IMR-90 (cell line): ENCODE data around the gene CAPN7. TPM values are rescaled to one million over a fixed set of nuclear protein-coding genes. Genes with fewer than 3 reads are reported as not detected.

Experiments
- ATAC-seq: fragments of 200-7000 bp; cut with Tn5 transposase; 2 replicates; pipeline ENCODE4 v1.9.1; 2020; ENCODE audit warnings: low read depth, mild to moderate bottlenecking, moderate library complexity
- BruUV-seq: library from RNA; stranded (reverse); fragments of 400-500 nt; replicated peaks from 2 replicates; lab custom pipeline; 2021; lab: Mats Ljungman, UMichigan
- CTCF ChIA-PET: fragments of 300-600 bp; formaldehyde crosslinking; extraction: SDS; loops from one replicate; lab custom pipeline; 2021; ENCODE audit warnings: antibody characterized with exemption; lab: Yijun Ruan, JAX
- POLR2A ChIA-PET: fragments of 300-600 bp; sonication (Branson Sonifier 250); formaldehyde crosslinking; loops from one replicate; lab custom pipeline; 2022; ENCODE audit warnings: antibody characterized with exemption; ENCODE audit not compliant: unreplicated experiment; lab: Charles Lee
- DNase-seq: peaks from one replicate; pipeline ENCODE4 v3.0.0; 2013
- H2AFZ ChIP-seq: replicated peaks from 2 replicates; pipeline ENCODE3; 2013; ENCODE audit warnings: low read length, mild to moderate bottlenecking; ENCODE audit not compliant: poor library complexity
- H2AK5ac ChIP-seq: 2 replicates; pipeline ENCODE4 v1.6.1; 2013; ENCODE audit warnings: low read depth, low read length, inconsistent platforms
- H2AK9ac ChIP-seq: replicated peaks from 2 replicates; pipeline ENCODE3; 2013; ENCODE audit warnings: mild to moderate bottlenecking, low read depth, low read length, moderate library complexity; ENCODE audit not compliant: poor library complexity
- H2BK120ac ChIP-seq: 2 replicates; pipeline ENCODE4 v1.6.1; 2013; ENCODE audit warnings: low read depth, low read length, inconsistent platforms
- H2BK15ac ChIP-seq: 3 replicates; pipeline ENCODE4 v1.6.1; 2013; ENCODE audit warnings: low read depth, low read length, inconsistent platforms
- H2BK20ac ChIP-seq: 2 replicates; pipeline ENCODE4 v1.6.1; 2013; ENCODE audit warnings: low read depth, mild to moderate bottlenecking, inconsistent platforms, low read length, moderate library complexity
- H2BK5ac ChIP-seq: 2 replicates; pipeline ENCODE4 v1.6.1; 2013; ENCODE audit warnings: mild to moderate bottlenecking, low read depth, low read length, inconsistent platforms; ENCODE audit not compliant: poor library complexity, severe bottlenecking
- H3K14ac ChIP-seq: replicated peaks from 2 replicates; pipeline ENCODE4 v1.6.1; 2013; ENCODE audit warnings: low read depth, low read length, inconsistent platforms
- H3K18ac ChIP-seq: 2 replicates; pipeline ENCODE4 v1.6.1; 2013; ENCODE audit warnings: low read depth, low read length, control low read depth
- H3K23ac ChIP-seq: 2 replicates; pipeline ENCODE4 v1.6.1; 2013; ENCODE audit warnings: low read depth, low read length, inconsistent platforms
- H3K27ac ChIP-seq: 2 replicates; pipeline ENCODE4 v1.5.1; 2013; ENCODE audit warnings: mild to moderate bottlenecking, control low read depth, low read length; ENCODE audit not compliant: insufficient read depth
- H3K27me3 ChIP-seq: 2 replicates; pipeline ENCODE4 v1.6.1; 2013; ENCODE audit warnings: low read length; ENCODE audit not compliant: control insufficient read depth, insufficient read depth
- H3K36me3 ChIP-seq: 2 replicates; pipeline ENCODE4 v1.6.1; 2013; ENCODE audit warnings: low read length, mixed read lengths; ENCODE audit not compliant: control insufficient read depth, insufficient read depth
- H3K4ac ChIP-seq: 2 replicates; pipeline ENCODE4 v1.6.1; 2013; ENCODE audit warnings: low read depth, low read length, inconsistent platforms
- H3K4me1 ChIP-seq: 2 replicates; pipeline ENCODE4 v1.6.1; 2013; ENCODE audit warnings: low read length, mixed read lengths; ENCODE audit not compliant: control insufficient read depth, insufficient read depth
- H3K4me2 ChIP-seq: 2 replicates; pipeline ENCODE4 v1.6.1; 2013; ENCODE audit warnings: low read depth, mild to moderate bottlenecking, control low read depth, low read length, moderate library complexity
- H3K4me3 ChIP-seq: 2 replicates; pipeline ENCODE4 v1.5.1; 2013; ENCODE audit warnings: low read depth, mild to moderate bottlenecking, control low read depth, low read length, moderate library complexity; ENCODE audit not compliant: insufficient read depth
- H3K56ac ChIP-seq: 2 replicates; pipeline ENCODE4 v1.6.1; 2013; ENCODE audit warnings: low read length, inconsistent platforms; ENCODE audit not compliant: insufficient read depth; ENCODE audit errors: extremely low read depth
- H3K79me1 ChIP-seq, 2 experiments: 2 replicates each; pipeline ENCODE4 v1.6.1; 2013; ENCODE audit warnings: low read length in 2 of 2, inconsistent platforms in 1 of 2, low read depth in 1 of 2
- H3K9ac ChIP-seq: 2 replicates; pipeline ENCODE4 v1.6.1; 2013; ENCODE audit warnings: low read depth, low read length, control low read depth
- H3K9me1 ChIP-seq: 2 replicates; pipeline ENCODE4 v1.6.1; 2013; ENCODE audit warnings: low read length, inconsistent platforms; ENCODE audit not compliant: insufficient read depth
- H3K9me3 ChIP-seq: 2 replicates; pipeline ENCODE4 v1.6.1; 2013; ENCODE audit warnings: low read length; ENCODE audit not compliant: control insufficient read depth, insufficient read depth
- H4K20me1 ChIP-seq: 2 replicates; pipeline ENCODE4 v1.6.1; 2013; ENCODE audit warnings: low read length, inconsistent platforms; ENCODE audit not compliant: insufficient read depth
- H4K5ac ChIP-seq: 2 replicates; pipeline ENCODE4 v1.6.1; 2013; ENCODE audit warnings: mild to moderate bottlenecking, low read depth, low read length, control low read depth
- H4K8ac ChIP-seq, 2 experiments: 2 replicates each; pipeline ENCODE4 v1.6.1; 2013; ENCODE audit warnings: low read depth in 2 of 2, low read length in 2 of 2, control low read depth in 1 of 2, inconsistent platforms in 1 of 2
- H4K91ac ChIP-seq: 2 replicates; pipeline ENCODE4 v1.6.1; 2013; ENCODE audit warnings: low read depth, low read length, inconsistent platforms; ENCODE audit not compliant: insufficient read depth
- CTCF ChIP-seq: conservative IDR thresholded peaks from 2 replicates; pipeline ENCODE4 v1.5.1; 2012; ENCODE audit warnings: mild to moderate bottlenecking, low read depth, low read length, improper control_type of control experiment
- MAFK ChIP-seq: IDR thresholded peaks from 2 replicates; pipeline ENCODE4 v1.6.1; 2012; ENCODE audit warnings: low read depth, low read length, improper control_type of control experiment
- POLR2A ChIP-seq: IDR thresholded peaks from 2 replicates; pipeline ENCODE4 v1.6.1; 2012; ENCODE audit warnings: mild to moderate bottlenecking, low read depth, low read length
- WGBS, 2 experiments: methylation state at CpG; one replicate each; pipeline versions ENCODE4 v1.1.5 to v1.1.7; 2013; ENCODE audit warnings: missing lambda C conversion rate in 2 of 2; ENCODE audit not compliant: insufficient read length in 1 of 2; ENCODE audit errors: extremely low coverage in 2 of 2; 5-methylcytosine and 5-hydroxymethylcytosine counted together
- dilution Hi-C: fragments of 300-500 bp; cut with HindIII; formaldehyde crosslinking; loops from one replicate; pipeline ENCODE4 v1.14.3; 2018; ENCODE audit warnings: low sequenced_read_pairs; ENCODE audit not compliant: unreplicated experiment
- in situ Hi-C: fragments of 300-500 bp; cut with MboI; formaldehyde crosslinking; loops from 3 replicates; pipeline ENCODE4 v1.14.3; 2019; ENCODE audit warnings: low sequenced_read_pairs, inconsistent platforms, mixed read lengths
- intact Hi-C: fragments of 100-400 bp; cut with micrococcal nuclease; formaldehyde crosslinking; loops from 2 replicates; pipeline ENCODE4 v1.10.0; 2022
- polyA plus RNA-seq, 3 experiments: library from polyadenylated mRNA; depleted of rRNA; stranded (reverse); fragments of >200 nt; gene quantifications; 2 replicates each; pipeline ENCODE4 v1.2.3, GENCODE V29; 2012; ENCODE audit warnings: low replicate concordance in 1 of 3
- total RNA-seq: library from RNA; depleted of rRNA; stranded (reverse); fragments of >200 nt; gene quantifications from 2 replicates; pipeline ENCODE4 v1.2.3, GENCODE V29; 2012

The CAPN7 gene
- total and polyA plus RNA-seq, 2 of the 4 experiments (the other 2 are of a cell fraction), result 14.5 to 21.3 TPM

GRCh38 chr3:15181511-15181910 lies 24.5 kb upstream of the CAPN7 start:
- Histone ChIP-seq H3K79me1 (no peaks in the 10 kb centered on the region), H3K9ac (no peak overlapping the region), H4K5ac (no peak overlapping the region), H2BK15ac (no peak overlapping the region), H3K27me3 (peaks cover 22% of the 10 kb centered on the region), H3K4me1 (no peaks in the 10 kb centered on the region), H3K9me1 (no peaks in the 10 kb centered on the region), H3K4me3 (no peak overlapping the region), H2AK9ac (no peak overlapping the region), H3K36me3 (no peaks in the 10 kb centered on the region), H4K8ac (no peak overlapping the region), H4K20me1 (no peaks in the 10 kb centered on the region), H3K23ac (no peak overlapping the region), H4K91ac (no peak overlapping the region), H3K14ac (no peak overlapping the region), H2BK120ac (no peak overlapping the region), H3K56ac (no peak overlapping the region), H2AK5ac (no peak overlapping the region), H3K4me2 (no peak overlapping the region), H2BK20ac (no peak overlapping the region), H3K4ac (no peak overlapping the region), H3K27ac (no peak overlapping the region), H3K9me3 (no peaks in the 10 kb centered on the region), H2BK5ac (no peak overlapping the region), H3K18ac (no peak overlapping the region), H2AFZ (no peak overlapping the region)
- WGBS, 2 experiments, result no CpG with 5 or more reads among the region's 1 CpG
- dilution Hi-C loops, result no loop called here
- intact Hi-C loops, result no loop called here
- BruUV-seq, result no TSS peak
- ChIA-PET POLR2A (no interaction called here), CTCF (no interaction called here)
- no peak for ATAC-seq
- TF ChIP-seq POLR2A, result no peak
- no peak for TF ChIP-seq CTCF
- TF ChIP-seq MAFK, result no peak
- in situ Hi-C loops, result no loop called here
- no peak for DNase-seq
